Parietal lobe (tissue), 2 donors: ENCODE measurements around the gene DCST2. TPM values are rescaled to one million over a fixed set of nuclear protein-coding genes. Genes with fewer than 3 reads are reported as not detected.

Experiments
- small RNA-seq: library from RNA; depleted of rRNA; stranded (forward); fragments of <200 nt; gene quantifications from one replicate; pipeline ENCODE3, GENCODE V24; 2014; ENCODE audit warnings: low replicate concordance
- total RNA-seq: library from RNA; depleted of rRNA; stranded (reverse); fragments of >200 nt; gene quantifications from one replicate; pipeline ENCODE4 v1.2.3, GENCODE V29; 2014

The DCST2 gene
- not detected for total RNA-seq

GRCh38 chr1:155033524-155033923, at the start of gene DCST2, which contains the start of gene DCST1:
DCST2 (minus strand) TSS chr1:155033781; CDS start chr1:155033701, 80 bp downstream.
DCST1 (plus strand) TSS chr1:155033824; CDS start chr1:155034037, 213 bp downstream.

GRCh38 chr1:155078469-155079209, 45.1 kb upstream of the DCST2 start, which contains the start of gene EFNA3:
EFNA3 (plus strand) TSS chr1:155078837; CDS start chr1:155078942, 105 bp downstream.

GRCh38 chr1:155063550-155064110, 30.0 kb upstream of the DCST2 start, which contains the start of gene EFNA4:
EFNA4 (plus strand) TSS chr1:155063740; CDS start chr1:155063824, 84 bp downstream.

GRCh38 chr1:155050560-155051341, 17.2 kb upstream of the DCST2 start, which contains the start of gene ADAM15:
ADAM15 (plus strand) TSS chr1:155051316; CDS start chr1:155051387, 71 bp downstream.

GRCh38 chr1:155002464-155003226, 30.9 kb downstream of the DCST2 start, which contains the start of gene ZBTB7B:
ZBTB7B (plus strand) TSS chr1:155002802; CDS start chr1:155014661, 11,859 bp downstream.

GRCh38 chr1:154993572-154994268, 39.9 kb downstream of the DCST2 start, which contains the start of gene LENEP:
LENEP (plus strand) TSS chr1:154993586; CDS start chr1:154993608, 22 bp downstream.

GRCh38 chr1:154982897-154983648, 50.5 kb downstream of the DCST2 start, which contains the start of gene FLAD1:
FLAD1 (plus strand) TSS chr1:154983344; CDS start chr1:154983695, 351 bp downstream.

GRCh38 chr1:154974102-154974807, 59.3 kb downstream of the DCST2 start, which contains the start of gene CKS1B:
CKS1B (plus strand) TSS chr1:154974681; CDS start chr1:154974746, 65 bp downstream.

GRCh38 chr1:154970631-154971340, 62.8 kb downstream of the DCST2 start, which contains the start of gene SHC1:
SHC1 (minus strand) TSS chr1:154970747; CDS start chr1:154970526, 221 bp downstream.

Small RNA genes lying within 50 kb of the gene (small RNA-seq; reads per million reads assigned to genes)
- not detected for gene MIR4258

Other genes starting within 250 kb of the DCST2 start
- 13.1 TPM for gene KCNN3, start 163.5 kb downstream of the DCST2 start, total RNA-seq
- 15.0 TPM for gene PMVK, start 97.1 kb downstream of the DCST2 start, total RNA-seq
- 20.0 TPM for gene PBXIP1, start 77.7 kb downstream of the DCST2 start, total RNA-seq
- gene PYGO2, start 72.0 kb downstream of the DCST2 start, total RNA-seq = 15.0 TPM
- 8.8 TPM for gene SHC1, start 63.0 kb downstream of the DCST2 start, total RNA-seq
- gene CKS1B, start 59.1 kb downstream of the DCST2 start, total RNA-seq = 15.0 TPM
- gene FLAD1, start 50.4 kb downstream of the DCST2 start, total RNA-seq = 23.8 TPM
- 2.5 TPM for gene LENEP, start 40.2 kb downstream of the DCST2 start, total RNA-seq
- gene ZBTB7B, start 31.0 kb downstream of the DCST2 start, total RNA-seq = 0.94 TPM
- not detected for gene DCST1, start within 50 bp of the DCST2 start, total RNA-seq
- gene ADAM15, start 17.5 kb upstream of the DCST2 start, total RNA-seq = 27.9 TPM
- gene EFNA4, start 30.0 kb upstream of the DCST2 start, total RNA-seq = 0.63 TPM
- 11.3 TPM for gene EFNA3, start 45.1 kb upstream of the DCST2 start, total RNA-seq
- gene EFNA1, start 94.1 kb upstream of the DCST2 start, total RNA-seq = 5.6 TPM
- 7.5 TPM for gene SLC50A1, start 102.1 kb upstream of the DCST2 start, total RNA-seq
- 12.5 TPM for gene DPM3, start 106.8 kb upstream of the DCST2 start, total RNA-seq
- gene KRTCAP2, start 139.5 kb upstream of the DCST2 start, total RNA-seq = 37.2 TPM
- gene TRIM46, start 140.1 kb upstream of the DCST2 start, total RNA-seq = 36.3 TPM
- 17.2 TPM for gene THBS3, start 174.1 kb upstream of the DCST2 start, total RNA-seq
- 16.6 TPM for gene MTX1, start 174.9 kb upstream of the DCST2 start, total RNA-seq
- gene ENTREP3, start 221.7 kb upstream of the DCST2 start, total RNA-seq = 8.8 TPM
- gene SCAMP3, start 228.6 kb upstream of the DCST2 start, total RNA-seq = 22.8 TPM
- 46.3 TPM for gene CLK2, start 239.7 kb upstream of the DCST2 start, total RNA-seq
- 27.2 TPM for gene HCN3, start 243.7 kb upstream of the DCST2 start, total RNA-seq